ACC112 (cell line): ENCODE results near the gene MAMDC4.

ENCODE experiments used
- H2AFZ ChIP-seq: fragments of 200-600 bp; sonication (generic); one replicate; pipeline ENCODE4 v1.6.0; 2017; ENCODE audit warnings: antibody characterized with exemption, low read length; ENCODE audit not compliant: unreplicated experiment
- H3K27ac ChIP-seq: fragments of 200-600 bp; sonication (generic); 2 replicates; pipeline ENCODE4 v1.5.1; 2014; ENCODE audit warnings: low read depth, mild to moderate bottlenecking, antibody characterized with exemption, low read length, moderate library complexity
- H3K27me3 ChIP-seq: fragments of 200-600 bp; sonication (generic); 2 replicates; pipeline ENCODE4 v1.6.1; 2014; ENCODE audit warnings: mild to moderate bottlenecking, antibody characterized with exemption, low read length, moderate library complexity, mixed read lengths; ENCODE audit not compliant: insufficient read depth
- H3K36me3 ChIP-seq: fragments of 200-600 bp; sonication (generic); 2 replicates; pipeline ENCODE4 v1.6.1; 2016; ENCODE audit warnings: mild to moderate bottlenecking, antibody characterized with exemption, low read length, moderate library complexity, mixed read lengths; ENCODE audit not compliant: insufficient read depth
- H3K4me1 ChIP-seq: fragments of 200-600 bp; sonication (generic); one replicate; pipeline ENCODE4 v1.6.1; 2016; ENCODE audit warnings: low read length, mixed read lengths; ENCODE audit not compliant: insufficient read depth, unreplicated experiment, control insufficient read depth
- H3K4me3 ChIP-seq: fragments of 200-600 bp; sonication (generic); 2 replicates; pipeline ENCODE4 v1.5.1; 2014; ENCODE audit warnings: mild to moderate bottlenecking, low read depth, low read length
- H3K79me2 ChIP-seq: fragments of 200-600 bp; sonication (generic); one replicate; pipeline ENCODE4 v1.6.0; 2016; ENCODE audit warnings: low read length; ENCODE audit not compliant: control insufficient read depth, unreplicated experiment, insufficient read depth

The MAMDC4 gene

GRCh38 chr9:136808075-136808805, 43.9 kb upstream of the MAMDC4 start:
- Histone ChIP-seq H3K4me3 (peak overlapping the region; percentile 100), H3K27me3 (no peaks in the 10 kb centered on the region), H3K4me1 (peaks cover 18% of the 10 kb centered on the region), H3K27ac (peak overlapping the region; percentile 27; the same call in 1 of the 2 replicates), H3K36me3 (peaks cover 8% of the 10 kb centered on the region; the same call in 1 of the 2 replicates), H2AFZ (peak overlapping the region; percentile 88), H3K79me2 (peaks cover 52% of the 10 kb centered on the region)

DNA sequence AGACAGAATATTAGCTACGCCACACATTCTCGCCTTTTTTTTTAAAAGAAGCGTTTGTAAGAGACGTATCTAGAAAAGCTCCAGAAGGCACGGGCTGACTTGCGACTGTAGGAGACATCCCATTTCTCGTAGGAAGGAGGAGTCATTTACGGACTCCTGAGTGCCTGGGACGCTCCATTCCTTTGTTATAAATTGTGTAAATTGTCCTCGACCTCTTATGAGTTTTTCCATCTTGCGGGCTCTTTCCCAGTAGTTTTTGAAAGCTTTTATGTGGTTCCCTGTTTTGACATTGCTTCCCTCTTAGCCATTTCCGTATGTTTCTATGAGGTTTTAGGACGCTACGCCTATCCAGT, 43.4 kb upstream of the MAMDC4 start:
- Histone ChIP-seq H2AFZ (peak overlapping the region; percentile 88), H3K4me1 (peaks cover 18% of the 10 kb centered on the region), H3K79me2 (peaks cover 54% of the 10 kb centered on the region), H3K36me3 (peaks cover 8% of the 10 kb centered on the region; the same call in 1 of the 2 replicates), H3K4me3 (peak overlapping the region; percentile 100), H3K27ac (no peak overlapping the region; the same call in 1 of the 2 replicates), H3K27me3 (no peaks in the 10 kb centered on the region)

DNA sequence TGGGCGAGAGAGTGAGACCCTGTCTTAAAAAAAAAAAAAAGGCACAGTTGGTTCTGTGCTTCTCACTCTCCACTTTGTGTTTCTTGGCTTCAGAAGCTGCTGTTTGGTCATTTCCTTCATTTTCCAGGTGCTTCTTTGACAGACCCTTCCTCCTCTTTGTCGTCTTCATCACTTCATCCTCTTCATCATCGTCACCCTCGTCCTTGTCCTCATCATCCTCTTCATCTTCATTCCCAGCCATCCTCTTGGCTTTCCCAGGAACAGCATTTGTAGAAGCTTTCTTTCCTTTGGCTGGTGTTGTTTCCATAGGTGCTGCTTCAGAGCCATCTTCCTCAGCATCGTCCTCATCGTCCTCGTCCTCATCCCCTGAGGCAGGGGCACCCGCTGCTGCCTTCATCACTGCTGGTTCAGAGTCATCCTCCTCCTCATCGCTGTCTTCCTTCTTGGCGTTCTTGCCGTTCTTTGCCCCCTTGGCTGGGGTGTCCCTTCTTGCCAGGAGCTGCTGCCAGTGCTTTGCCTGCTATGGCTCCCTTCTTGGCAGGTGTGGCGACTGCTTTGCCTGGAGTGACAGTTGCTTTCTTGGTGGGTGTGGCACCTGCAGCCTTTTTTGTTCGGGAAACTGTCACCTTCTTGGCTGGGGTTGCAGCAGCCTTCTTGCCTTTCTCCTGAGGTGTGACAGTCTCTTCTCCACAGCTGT, 37.3 kb upstream of the MAMDC4 start:
- H3K4me1 ChIP-seq = peaks cover 5% of the 10 kb centered on the region
- H3K27me3 ChIP-seq = no peaks in the 10 kb centered on the region
- no peak overlapping the region for H3K27ac ChIP-seq
- H2AFZ ChIP-seq = no peak overlapping the region
- peaks cover 42% of the 10 kb centered on the region for H3K79me2 ChIP-seq
- no peak overlapping the region for H3K4me3 ChIP-seq
- peaks cover 16% of the 10 kb centered on the region; the same call in 1 of the 2 replicates for H3K36me3 ChIP-seq

DNA sequence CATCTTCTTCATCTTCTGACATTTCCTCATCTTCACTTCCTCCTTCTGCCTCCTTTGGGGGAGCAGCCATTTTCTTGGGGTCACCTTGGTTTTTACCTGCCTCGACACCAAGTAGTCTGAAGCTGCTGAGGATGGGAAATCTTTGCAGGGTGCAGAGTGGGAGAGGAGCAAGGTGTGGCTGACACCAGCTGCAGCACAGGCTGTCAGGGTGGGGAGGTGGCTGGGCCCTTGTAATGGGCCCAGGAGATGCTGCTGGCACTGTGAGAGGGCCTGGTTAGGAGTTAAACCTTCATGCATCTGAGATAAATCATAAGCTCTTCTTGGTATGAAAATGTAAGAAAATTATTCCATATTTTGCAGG, 36.7 kb upstream of the MAMDC4 start:
- H3K4me3 ChIP-seq = no peak overlapping the region
- no peaks in the 10 kb centered on the region for H3K4me1 ChIP-seq
- no peak overlapping the region for H3K27ac ChIP-seq
- no peaks in the 10 kb centered on the region for H3K27me3 ChIP-seq
- peaks cover 13% of the 10 kb centered on the region; the same call in 1 of the 2 replicates for H3K36me3 ChIP-seq
- no peak overlapping the region for H2AFZ ChIP-seq
- H3K79me2 ChIP-seq = peaks cover 37% of the 10 kb centered on the region

DNA sequence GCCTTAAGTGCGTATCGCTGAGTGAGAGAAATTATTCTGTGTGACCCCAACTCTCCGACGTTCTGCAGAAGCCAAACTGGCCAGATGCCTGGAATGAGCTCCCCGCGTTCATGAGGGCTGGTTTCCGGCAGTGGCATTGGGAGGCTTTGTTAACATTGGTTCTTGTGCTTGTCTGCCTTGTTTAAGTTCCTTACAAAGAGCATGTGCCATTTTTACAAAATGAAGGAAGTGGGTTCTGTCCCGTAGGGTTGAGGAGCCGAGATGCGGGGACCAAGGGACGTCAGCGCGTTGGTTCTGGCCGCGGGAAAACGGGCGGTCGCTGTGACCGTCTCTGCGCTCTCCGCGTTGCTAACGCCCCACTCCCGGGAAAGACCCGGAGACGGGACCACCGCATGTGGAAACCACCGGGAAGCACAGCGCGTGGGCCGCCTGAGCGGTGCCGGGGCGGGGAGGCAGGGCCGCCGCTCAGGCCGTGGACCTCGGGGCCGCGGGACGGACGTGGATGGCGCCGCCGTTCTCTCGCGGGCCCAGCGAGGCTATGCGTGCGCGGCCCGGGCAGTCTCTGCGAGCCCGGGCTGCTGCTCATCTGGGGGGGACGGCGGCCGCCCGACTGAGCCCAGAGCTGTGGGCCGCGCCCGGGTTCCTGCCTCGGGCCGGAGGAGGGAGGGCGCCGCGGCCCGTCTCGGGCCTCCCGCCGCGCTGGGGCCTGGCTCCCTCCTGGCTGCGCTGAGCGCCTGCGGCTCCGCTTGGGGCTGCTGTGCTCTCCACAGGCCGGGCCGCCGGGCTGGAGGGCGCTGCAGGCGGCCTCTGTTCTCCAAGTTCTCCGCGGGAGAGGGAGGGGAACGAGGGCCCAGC, 30.9 kb upstream of the MAMDC4 start:
- peaks cover 15% of the 10 kb centered on the region for H3K79me2 ChIP-seq
- H3K27me3 ChIP-seq = no peaks in the 10 kb centered on the region
- peaks cover 3% of the 10 kb centered on the region; the same call in 1 of the 2 replicates for H3K36me3 ChIP-seq
- H2AFZ ChIP-seq = no peak overlapping the region
- H3K27ac ChIP-seq = no peak overlapping the region
- H3K4me3 ChIP-seq = no peak overlapping the region
- no peaks in the 10 kb centered on the region for H3K4me1 ChIP-seq

GRCh38 chr9:136821826-136822544, 30.2 kb upstream of the MAMDC4 start:
- Histone ChIP-seq H3K27ac (no peak overlapping the region), H3K27me3 (no peaks in the 10 kb centered on the region), H3K79me2 (peaks cover 15% of the 10 kb centered on the region), H3K36me3 (peaks cover 2% of the 10 kb centered on the region; the same call in 1 of the 2 replicates), H3K4me1 (no peaks in the 10 kb centered on the region), H2AFZ (no peak overlapping the region), H3K4me3 (no peak overlapping the region)

GRCh38 chr9:136823136-136824046, 28.8 kb upstream of the MAMDC4 start:
- Histone ChIP-seq H3K27me3 (no peaks in the 10 kb centered on the region), H3K4me1 (no peaks in the 10 kb centered on the region), H3K4me3 (no peak overlapping the region), H3K36me3 (no peaks in the 10 kb centered on the region; the same call in 1 of the 2 replicates), H3K79me2 (peaks cover 15% of the 10 kb centered on the region), H3K27ac (no peak overlapping the region), H2AFZ (no peak overlapping the region)

- H2AFZ ChIP-seq = no peak overlapping the region
- H3K27me3 ChIP-seq = no peaks in the 10 kb centered on the region
- H3K27ac ChIP-seq = no peak overlapping the region
- peaks cover 15% of the 10 kb centered on the region for H3K79me2 ChIP-seq
- no peaks in the 10 kb centered on the region; the same call in 1 of the 2 replicates for H3K36me3 ChIP-seq
- H3K4me3 ChIP-seq = no peak overlapping the region
- no peaks in the 10 kb centered on the region for H3K4me1 ChIP-seq
Measured at GRCh38 chr9:136824496-136825225, 27.5 kb upstream of the MAMDC4 start.
